Left lung (tissue), 10 donors: Measurements from ENCODE around the gene SORL1. TPM values are rescaled to one million over a fixed set of nuclear protein-coding genes. Genes with fewer than 3 reads are reported as not detected.

ENCODE experiments used
- ATAC-seq: fragments of 200-7000 bp; cut with Tn5 transposase; one replicate; pipeline ENCODE4 v1.9.1; 2020; ENCODE audit warnings: moderate library complexity
- DNase-seq, 4 donors: peaks; one replicate each; pipeline ENCODE4 v3.0.0-alpha.2; 2013 to 2020
- H3K27ac ChIP-seq, 2 donors: fragments of 200-600 bp; sonication (generic) in 1 of 2; one replicate each; pipeline versions ENCODE4 v1.5.0 to v1.8.0; 2020 to 2021
- H3K27me3 ChIP-seq, 2 donors: fragments of 200-600 bp; sonication (generic) in 1 of 2; one replicate each; pipeline versions ENCODE4 v1.5.0 to v1.8.0; 2020 to 2021
- H3K36me3 ChIP-seq, 2 donors: fragments of 200-600 bp; sonication (generic) in 1 of 2; one replicate each; pipeline versions ENCODE4 v1.5.0 to v1.8.0; 2020 to 2021
- H3K4me1 ChIP-seq, 2 donors: fragments of 200-600 bp; one replicate each; pipeline ENCODE4 v1.8.0; 2021
- H3K4me3 ChIP-seq, 2 donors: fragments of 200-600 bp; sonication (generic) in 1 of 2; one replicate each; pipeline versions ENCODE4 v1.5.0 to v1.8.0; 2020 to 2021; ENCODE audit warnings: mild to moderate bottlenecking in 1 of 2
- H3K9me3 ChIP-seq, 2 donors: fragments of 200-600 bp; sonication (generic) in 1 of 2; one replicate each; pipeline versions ENCODE4 v1.5.0 to v1.8.0; 2020 to 2021
- intact Hi-C, 2 donors: fragments of 100-400 bp; cut with DNase I; formaldehyde crosslinking; loops; one replicate each; pipeline versions ENCODE4 v1.11.2 to v1.14.2; 2022
- polyA plus RNA-seq, 6 donors: library from polyadenylated mRNA; unstranded; fragments of 120-200 nt; gene quantifications; one replicate each; pipeline ENCODE4 v1.2.1, GENCODE V29; 2013; ENCODE audit not compliant: insufficient read length in 6 of 6
- total RNA-seq, 2 donors: library from RNA; stranded (reverse); fragmentation: NEBNext Ultra II Directional; extraction: Animal tissue kit (Norgen Biotek cat#: 25700); gene quantifications; one replicate each; pipeline ENCODE4 v1.2.1, GENCODE V29; 2021
- TF ChIP-seq, protein P1 (sequence below), 2 donors: fragments of 200-600 bp; sonication (generic) in 1 of 2; IDR thresholded peaks; one replicate each; pipeline versions ENCODE4 v1.5.0 to v1.8.0; 2021; ENCODE audit warnings: antibody characterized with exemption in 2 of 2
- donor health status: DM: no; HTN: yes; CAD: no.
- donor health status: DM: no; HTN: no; CAD: no.

The SORL1 gene
- total and polyA plus RNA-seq, 8 donors: 29.8 to 114 (median 33.4) TPM

DNA sequence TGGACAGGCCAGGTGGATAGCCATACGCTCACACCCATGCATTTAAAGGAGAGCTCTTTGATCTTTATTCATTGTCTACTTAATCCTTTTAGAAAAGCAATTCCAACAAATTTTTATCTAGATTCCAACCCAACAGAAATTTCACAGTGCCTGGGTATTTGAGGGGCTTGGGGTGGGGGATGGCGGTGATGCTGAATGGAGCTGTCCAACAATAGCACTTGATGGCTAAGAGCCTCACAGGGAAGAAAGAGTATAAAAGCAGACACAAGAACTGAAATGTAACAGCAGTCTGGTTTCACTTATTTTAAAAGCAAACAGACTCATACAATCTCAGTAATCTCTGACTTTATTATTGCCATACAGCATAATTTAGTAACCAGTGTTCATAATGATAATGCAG is 102.4 kb downstream of the SORL1 start:
- no peak overlapping the region for H3K4me3 ChIP-seq
- peaks cover 0 to 92% of the 10 kb centered on the region in 2 donors for H3K36me3 ChIP-seq
- TF ChIP-seq, protein P1, sequence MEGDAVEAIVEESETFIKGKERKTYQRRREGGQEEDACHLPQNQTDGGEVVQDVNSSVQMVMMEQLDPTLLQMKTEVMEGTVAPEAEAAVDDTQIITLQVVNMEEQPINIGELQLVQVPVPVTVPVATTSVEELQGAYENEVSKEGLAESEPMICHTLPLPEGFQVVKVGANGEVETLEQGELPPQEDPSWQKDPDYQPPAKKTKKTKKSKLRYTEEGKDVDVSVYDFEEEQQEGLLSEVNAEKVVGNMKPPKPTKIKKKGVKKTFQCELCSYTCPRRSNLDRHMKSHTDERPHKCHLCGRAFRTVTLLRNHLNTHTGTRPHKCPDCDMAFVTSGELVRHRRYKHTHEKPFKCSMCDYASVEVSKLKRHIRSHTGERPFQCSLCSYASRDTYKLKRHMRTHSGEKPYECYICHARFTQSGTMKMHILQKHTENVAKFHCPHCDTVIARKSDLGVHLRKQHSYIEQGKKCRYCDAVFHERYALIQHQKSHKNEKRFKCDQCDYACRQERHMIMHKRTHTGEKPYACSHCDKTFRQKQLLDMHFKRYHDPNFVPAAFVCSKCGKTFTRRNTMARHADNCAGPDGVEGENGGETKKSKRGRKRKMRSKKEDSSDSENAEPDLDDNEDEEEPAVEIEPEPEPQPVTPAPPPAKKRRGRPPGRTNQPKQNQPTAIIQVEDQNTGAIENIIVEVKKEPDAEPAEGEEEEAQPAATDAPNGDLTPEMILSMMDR (IDR thresholded peaks at IDR 0.05): no peak
- intact Hi-C loops: no loop called here
- no peak overlapping the region for H3K27ac ChIP-seq
- no peaks in the 10 kb centered on the region for H3K9me3 ChIP-seq
- H3K4me1 ChIP-seq: no peaks in the 10 kb centered on the region
- no peaks in the 10 kb centered on the region for H3K27me3 ChIP-seq
- no peak for ATAC-seq
- DNase-seq: no peak

DNA sequence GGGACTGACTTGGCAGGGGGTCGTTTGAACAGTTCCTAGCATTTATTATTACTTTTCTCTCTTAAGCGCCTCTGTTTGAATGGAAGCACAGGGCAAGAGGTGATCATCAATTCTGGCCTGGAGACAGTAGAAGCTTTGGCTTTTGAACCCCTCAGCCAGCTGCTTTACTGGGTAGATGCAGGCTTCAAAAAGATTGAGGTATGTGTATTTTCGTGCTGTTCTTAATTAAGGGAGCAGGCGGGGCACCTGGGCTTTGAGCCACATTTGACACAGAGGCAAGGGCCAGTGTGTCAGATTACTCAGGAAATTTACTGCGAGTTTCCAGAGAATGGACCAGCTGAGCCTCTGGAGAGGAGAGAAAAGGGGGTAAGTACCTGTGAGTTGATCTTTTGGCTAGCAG is 103.0 kb downstream of the SORL1 start:
- Histone ChIP-seq H3K27ac (no peak overlapping the region), H3K27me3 (no peaks in the 10 kb centered on the region), H3K36me3 (peaks cover 0 to 94% of the 10 kb centered on the region in 2 donors), H3K9me3 (no peaks in the 10 kb centered on the region), H3K4me3 (no peak overlapping the region), H3K4me1 (no peaks in the 10 kb centered on the region)
- intact Hi-C loops: no loop called here
- no peak for DNase-seq
- ATAC-seq: no peak
- TF ChIP-seq, protein P1 (IDR thresholded peaks at IDR 0.05): no peak

DNA sequence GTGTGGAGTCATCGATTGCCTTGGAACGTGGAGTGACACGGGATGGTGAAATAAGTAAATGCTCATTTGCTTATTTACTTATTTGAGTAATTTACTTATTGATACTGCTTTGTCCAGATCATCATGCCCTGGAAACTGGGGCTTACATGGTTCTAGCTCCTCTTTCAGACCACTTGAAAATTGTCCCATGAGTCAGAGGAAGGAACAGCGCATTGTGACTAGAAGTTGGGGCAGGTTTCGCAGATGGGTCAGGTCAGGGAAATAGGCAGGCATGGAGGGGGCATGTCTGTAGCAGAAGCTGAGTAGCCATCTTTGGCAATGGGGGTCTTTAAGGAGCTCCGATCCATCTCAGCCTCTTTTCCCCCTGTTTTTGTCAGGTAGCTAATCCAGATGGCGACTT is 104.8 kb downstream of the SORL1 start:
- DNase-seq (no peak), ATAC-seq (no peak)
- H3K27me3 ChIP-seq: no peaks in the 10 kb centered on the region
- intact Hi-C loops: no loop called here
- no peak overlapping the region for H3K27ac ChIP-seq
- TF ChIP-seq, protein P1 (IDR thresholded peaks at IDR 0.05): no peak
- no peak overlapping the region for H3K4me3 ChIP-seq
- H3K4me1 ChIP-seq: no peaks in the 10 kb centered on the region
- no peaks in the 10 kb centered on the region for H3K9me3 ChIP-seq
- peaks cover 0 to 97% of the 10 kb centered on the region in 2 donors for H3K36me3 ChIP-seq

DNA sequence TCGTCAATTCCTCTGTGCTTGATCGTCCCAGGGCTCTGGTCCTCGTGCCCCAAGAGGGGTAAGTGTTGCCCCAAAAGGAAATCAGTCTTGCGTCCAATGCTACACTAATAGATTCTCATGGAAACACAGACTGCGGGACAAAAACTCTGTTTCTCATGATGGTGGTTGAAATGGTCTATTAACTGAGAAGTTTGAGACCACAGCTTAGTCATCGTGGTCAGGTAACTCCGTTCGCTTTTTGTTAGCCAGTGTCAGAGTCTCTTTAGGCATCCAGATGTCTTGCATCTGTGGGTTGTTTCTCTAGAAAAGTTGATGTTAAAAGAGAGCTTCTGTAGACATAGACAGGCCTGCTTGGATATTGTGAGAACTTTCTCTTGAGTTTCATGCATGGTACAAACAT is 105.2 kb downstream of the SORL1 start:
- peaks cover 0 to 97% of the 10 kb centered on the region in 2 donors for H3K36me3 ChIP-seq
- intact Hi-C loops: no loop called here
- H3K9me3 ChIP-seq: no peaks in the 10 kb centered on the region
- H3K4me3 ChIP-seq: no peak overlapping the region
- ATAC-seq (no peak), DNase-seq (no peak)
- H3K27me3 ChIP-seq: no peaks in the 10 kb centered on the region
- no peaks in the 10 kb centered on the region for H3K4me1 ChIP-seq
- H3K27ac ChIP-seq: no peak overlapping the region
- TF ChIP-seq, protein P1 (IDR thresholded peaks at IDR 0.05): no peak

DNA sequence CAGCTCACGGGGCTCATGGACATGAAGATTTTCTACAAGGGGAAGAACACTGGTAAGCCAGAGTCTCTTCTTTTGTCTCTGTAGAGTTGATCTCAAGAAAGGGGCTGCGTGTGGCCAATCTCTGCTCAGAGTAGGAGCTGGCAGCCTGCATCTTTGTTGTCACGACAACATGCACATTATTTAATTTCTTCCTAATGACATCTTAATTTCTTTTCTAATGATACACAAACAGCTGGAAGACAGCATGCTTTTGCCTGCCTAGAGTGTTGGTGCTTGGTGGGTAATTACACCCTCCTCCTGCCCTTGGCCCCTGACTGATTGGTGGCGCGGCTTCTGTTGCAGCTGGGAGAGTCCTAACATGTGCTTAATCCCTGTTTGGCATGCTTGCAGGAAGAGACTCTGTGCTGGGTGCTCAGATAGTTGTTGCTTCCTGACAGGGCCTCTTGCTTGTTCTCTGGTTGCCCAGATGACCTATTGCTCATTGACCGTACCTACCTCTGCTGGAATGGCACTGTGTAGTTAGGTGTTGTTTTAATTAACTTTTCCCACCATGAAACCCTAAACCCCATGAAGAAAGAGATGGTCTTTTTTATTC is 107.6 kb downstream of the SORL1 start:
- no peak overlapping the region for H3K27ac ChIP-seq
- H3K36me3 ChIP-seq: peaks cover 0 to 74% of the 10 kb centered on the region in 2 donors
- TF ChIP-seq, protein P1 (IDR thresholded peaks at IDR 0.05): no peak
- no peak overlapping the region for H3K4me3 ChIP-seq
- H3K4me1 ChIP-seq: peaks cover 0 to 5% of the 10 kb centered on the region in 2 donors
- H3K27me3 ChIP-seq: no peaks in the 10 kb centered on the region
- no peaks in the 10 kb centered on the region for H3K9me3 ChIP-seq
- intact Hi-C loops: no loop called here
- DNase-seq (peak in 1 of 4 donors; percentile 29), ATAC-seq (no peak)
